H1 (cell line): ENCODE results near the gene MAGEA8. TPM values are rescaled to one million over a fixed set of nuclear protein-coding genes. Genes with fewer than 3 reads are reported as not detected.
A peak's percentile ranks its signal among the peaks of the same experiment; 100 is the strongest.

Experiments used
- CTCF ChIA-PET: fragments of 300-600 bp; sonication (Branson Sonifier 250); formaldehyde crosslinking; loops from one replicate; lab custom pipeline; 2021; ENCODE audit not compliant: partially characterized antibody; lab: Charles Lee
- POLR2A ChIA-PET: fragments of 300-600 bp; sonication (Branson Sonifier 250); formaldehyde crosslinking; loops from one replicate; lab custom pipeline; 2021; ENCODE audit warnings: inconsistent platforms; ENCODE audit not compliant: partially characterized antibody; lab: Charles Lee
- DNase-seq, 2 experiments: peaks; one replicate each; pipeline versions ENCODE4 v3.0.0 to v3.0.0-alpha.2; 2010 to 2022; ENCODE audit warnings: low spot score in 2 of 2, low read depth in 1 of 2, mixed read lengths in 1 of 2
- FAIRE-seq: peaks from 2 replicates; lab custom pipeline; 2011; peaks lifted over from hg19 to GRCh38; lab: Jason Lieb, UNC
- H2AFZ ChIP-seq: 2 replicates; pipeline ENCODE4 v1.8.1; 2012; ENCODE audit warnings: low read length, inconsistent platforms
- H2AK5ac ChIP-seq: 2 replicates; pipeline ENCODE4 v1.6.1; 2013; ENCODE audit warnings: low read depth, low read length
- H2BK120ac ChIP-seq: replicated peaks from 2 replicates; pipeline ENCODE3; 2013; ENCODE audit warnings: low read depth, low read length, inconsistent platforms
- H2BK12ac ChIP-seq: 2 replicates; pipeline ENCODE4 v1.6.1; 2013; ENCODE audit warnings: low read depth, low read length
- H2BK15ac ChIP-seq: 2 replicates; pipeline ENCODE4 v1.6.1; 2013; ENCODE audit warnings: low read length
- H2BK20ac ChIP-seq: 2 replicates; pipeline ENCODE4 v1.6.1; 2013; ENCODE audit warnings: low read length
- H2BK5ac ChIP-seq: 2 replicates; pipeline ENCODE4 v1.6.1; 2013; ENCODE audit warnings: low read depth, low read length
- H3K14ac ChIP-seq: 2 replicates; pipeline ENCODE4 v1.6.1; 2013; ENCODE audit warnings: inconsistent platforms; ENCODE audit not compliant: insufficient read length
- H3K18ac ChIP-seq: 2 replicates; pipeline ENCODE4 v1.6.1; 2013; ENCODE audit warnings: low read length; ENCODE audit errors: extremely low read depth
- H3K23ac ChIP-seq: 2 replicates; pipeline ENCODE4 v1.6.1; 2013; ENCODE audit warnings: inconsistent platforms; ENCODE audit not compliant: insufficient read length
- H3K23me2 ChIP-seq: 2 replicates; pipeline ENCODE4 v1.6.1; 2013; ENCODE audit warnings: low read depth, low read length
- H3K27ac ChIP-seq: 2 replicates; pipeline ENCODE4 v1.6.1; 2011; ENCODE audit warnings: low read depth, low read length, inconsistent platforms
- H3K27me3 ChIP-seq, 4 experiments: replicated peaks in 1 of 4; 1 replicate in 1 of 4; 2 replicates in 3 of 4; pipeline versions ENCODE4 v1.6.1 to v1.8.1; 2011 to 2013; ENCODE audit warnings: low read length in 3 of 4, mild to moderate bottlenecking in 3 of 4, inconsistent platforms in 2 of 4, mixed read lengths in 2 of 4, moderate library complexity in 1 of 4; ENCODE audit not compliant: control insufficient read depth in 3 of 4, insufficient read depth in 3 of 4; ENCODE audit errors: extremely low read depth in 1 of 4
- H3K36me3 ChIP-seq, 4 experiments: 2 replicates each; pipeline versions ENCODE4 v1.6.1 to v1.8.1; 2011 to 2013; ENCODE audit warnings: mild to moderate bottlenecking in 4 of 4, low read length in 3 of 4, moderate library complexity in 2 of 4, control low read depth in 1 of 4, inconsistent platforms in 1 of 4; ENCODE audit not compliant: insufficient read depth in 4 of 4, control insufficient read depth in 2 of 4
- H3K4ac ChIP-seq: replicated peaks from 2 replicates; pipeline ENCODE3; 2013; ENCODE audit warnings: low read length, low read depth, mixed read lengths, inconsistent platforms; ENCODE audit not compliant: insufficient read length
- H3K4me1 ChIP-seq, 4 experiments: replicated peaks in 1 of 4; 1 replicate in 1 of 4; 2 replicates in 3 of 4; pipeline versions ENCODE4 v1.6.1 to v1.8.1; 2011 to 2013; ENCODE audit warnings: low read length in 3 of 4, inconsistent platforms in 2 of 4, mixed read lengths in 1 of 4; ENCODE audit not compliant: insufficient read depth in 4 of 4, control insufficient read depth in 3 of 4
- H3K4me2 ChIP-seq, 2 experiments: 2 replicates each; pipeline versions ENCODE4 v1.6.1 to v1.8.1; 2011 to 2013; ENCODE audit warnings: low read depth in 2 of 2, low read length in 2 of 2, control low read depth in 1 of 2, inconsistent platforms in 1 of 2, mild to moderate bottlenecking in 1 of 2; ENCODE audit not compliant: insufficient read depth in 1 of 2
- H3K4me3 ChIP-seq, 4 experiments: fragments of 200-600, 300-600 bp in 1 of 4; sonication (generic), shearing (Covaris generic), sonication (Bioruptor Twin) in 1 of 4; 2 replicates each; pipeline versions ENCODE4 v1.5.1 to v1.8.1; 2011 to 2016; ENCODE audit warnings: low read length in 4 of 4, low read depth in 3 of 4, control low read depth in 2 of 4, inconsistent platforms in 2 of 4, mild to moderate bottlenecking in 2 of 4, mixed read lengths in 1 of 4, moderate library complexity in 1 of 4; ENCODE audit not compliant: insufficient read depth in 2 of 4; ENCODE audit errors: extremely low read depth in 1 of 4
- H3K56ac ChIP-seq: replicated peaks from 2 replicates; pipeline ENCODE3; 2013; ENCODE audit warnings: low read depth, mild to moderate bottlenecking, mixed read lengths, low read length, inconsistent platforms; ENCODE audit not compliant: insufficient read length
- H3K79me1 ChIP-seq: 2 replicates; pipeline ENCODE4 v1.6.1; 2013; ENCODE audit warnings: low read depth, low read length, control low read depth
- H3K79me2 ChIP-seq, 2 experiments: 2 replicates each; pipeline versions ENCODE4 v1.6.1 to v1.8.1; 2012 to 2013; ENCODE audit warnings: low read length in 2 of 2, mild to moderate bottlenecking in 2 of 2, inconsistent platforms in 1 of 2; ENCODE audit not compliant: insufficient read depth in 2 of 2, control insufficient read depth in 1 of 2
- H3K9ac ChIP-seq, 4 experiments: replicated peaks in 1 of 4; 1 replicate in 1 of 4; 2 replicates in 3 of 4; pipeline versions ENCODE4 v1.6.1 to v1.8.1; 2011 to 2013; ENCODE audit warnings: low read depth in 3 of 4, low read length in 3 of 4, control low read depth in 2 of 4, mild to moderate bottlenecking in 2 of 4, moderate library complexity in 2 of 4, inconsistent platforms in 1 of 4; ENCODE audit errors: extremely low read depth in 1 of 4
- H3K9me3 ChIP-seq, 2 experiments: 2 replicates each; pipeline versions ENCODE4 v1.6.1 to v1.8.1; 2012 to 2013; ENCODE audit warnings: mild to moderate bottlenecking in 2 of 2, moderate library complexity in 2 of 2, control low read depth in 1 of 2, inconsistent platforms in 1 of 2, low read depth in 1 of 2, low read length in 1 of 2, mixed read lengths in 1 of 2; ENCODE audit not compliant: insufficient read depth in 2 of 2
- H4K20me1 ChIP-seq, 2 experiments: replicated peaks in 1 of 2; 2 replicates each; pipeline versions ENCODE3 to v1.8.1; 2011 to 2013; ENCODE audit warnings: inconsistent platforms in 2 of 2, low read length in 2 of 2, mild to moderate bottlenecking in 1 of 2; ENCODE audit not compliant: insufficient read depth in 2 of 2, control insufficient read depth in 1 of 2
- H4K5ac ChIP-seq: 2 replicates; pipeline ENCODE4 v1.6.1; 2013; ENCODE audit warnings: low read length, low read depth, mixed read lengths, inconsistent platforms; ENCODE audit not compliant: insufficient read length
- H4K8ac ChIP-seq: 2 replicates; pipeline ENCODE4 v1.8.0; 2013; ENCODE audit warnings: mild to moderate bottlenecking, moderate library complexity, low read length, inconsistent platforms; ENCODE audit not compliant: insufficient read depth; ENCODE audit errors: extremely low read depth
- H4K91ac ChIP-seq: replicated peaks from 2 replicates; pipeline ENCODE3; 2013; ENCODE audit warnings: low read length, mixed read lengths, inconsistent platforms; ENCODE audit not compliant: insufficient read length
- TAF1 ChIP-seq: IDR thresholded peaks from 2 replicates; pipeline ENCODE4 v1.6.1; 2011; ENCODE audit warnings: mild to moderate bottlenecking, low read depth, low read length
- WGBS, 2 experiments: shearing (Covaris generic) in 1 of 2; methylation state at CpG; one replicate each; pipeline versions ENCODE4 v1.1.6 to v1.1.7; 2013 to 2015; ENCODE audit warnings: low lambda C conversion rate in 2 of 2, mixed read lengths in 2 of 2, inconsistent platforms in 1 of 2, low coverage in 1 of 2, missing lambda C conversion rate in 1 of 2; ENCODE audit not compliant: insufficient replicate concordance in 2 of 2, insufficient coverage in 1 of 2, insufficient read length in 1 of 2; ENCODE audit errors: extremely low coverage in 1 of 2, missing lambda C conversion rate in 1 of 2; 5-methylcytosine and 5-hydroxymethylcytosine counted together
- polyA plus RNA-seq, 7 experiments: library from polyadenylated mRNA; depleted of rRNA in 3 of 7; stranded (reverse) in 5 of 7; unstranded in 2 of 7; fragments of >200 nt in 5 of 7; fragments of 200-250 nt in 2 of 7; gene quantifications; 1 replicate in 5 of 7; 2 replicates in 1 of 7; 4 replicates in 1 of 7; pipeline versions ENCODE4 v1.2.1 to v1.2.3, GENCODE V29; 2011 to 2013; ENCODE audit warnings: missing spikeins in 2 of 7, mixed read lengths in 2 of 7
- total RNA-seq: library from RNA; stranded (reverse); fragmentation: NEBNext Ultra II Directional; extraction: Animal tissue kit (Norgen Biotek cat#: 25700); gene quantifications from 2 replicates; pipeline ENCODE4 v1.2.1, GENCODE V29; 2021
- TF ChIP-seq, protein P1 (sequence below): IDR thresholded peaks from 2 replicates; pipeline ENCODE4 v1.6.1; 2012; ENCODE audit warnings: inconsistent platforms
- TF ChIP-seq, protein P2 (sequence below): IDR thresholded peaks from 2 replicates; pipeline ENCODE4 v1.6.1; 2012; ENCODE audit warnings: inconsistent platforms

The MAGEA8 gene
- total and polyA plus RNA-seq, 2 of the 8 experiments (the other 6 are each of a cell fraction or from before 2014, with no cell fraction given), result not detected

DNA sequence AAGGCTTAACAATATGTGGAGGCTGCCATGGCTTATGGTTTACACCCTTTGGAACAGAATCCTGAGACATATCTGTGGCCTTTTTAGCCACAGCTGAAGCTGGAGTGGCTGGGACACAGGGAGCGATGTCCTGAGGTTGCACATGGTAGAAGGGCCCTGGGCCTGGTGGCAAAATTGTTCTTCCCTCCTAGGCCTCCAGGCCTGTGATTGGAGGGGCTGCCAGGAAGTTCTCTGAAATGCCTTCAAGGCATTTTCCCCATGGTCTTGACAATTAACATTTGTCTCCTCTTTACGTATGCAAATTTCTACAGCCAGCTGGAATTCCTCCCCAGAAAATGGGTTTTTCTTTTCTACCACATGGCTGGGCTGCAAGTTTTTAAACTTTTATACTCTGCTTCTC lies 39.1 kb upstream of the MAGEA8 start:
- TF ChIP-seq TAF1, result no peak
- TF ChIP-seq, protein P1, sequence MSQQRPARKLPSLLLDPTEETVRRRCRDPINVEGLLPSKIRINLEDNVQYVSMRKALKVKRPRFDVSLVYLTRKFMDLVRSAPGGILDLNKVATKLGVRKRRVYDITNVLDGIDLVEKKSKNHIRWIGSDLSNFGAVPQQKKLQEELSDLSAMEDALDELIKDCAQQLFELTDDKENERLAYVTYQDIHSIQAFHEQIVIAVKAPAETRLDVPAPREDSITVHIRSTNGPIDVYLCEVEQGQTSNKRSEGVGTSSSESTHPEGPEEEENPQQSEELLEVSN, result peak; percentile 37; the same call in 1 of the 2 replicates
- TF ChIP-seq, protein P2, sequence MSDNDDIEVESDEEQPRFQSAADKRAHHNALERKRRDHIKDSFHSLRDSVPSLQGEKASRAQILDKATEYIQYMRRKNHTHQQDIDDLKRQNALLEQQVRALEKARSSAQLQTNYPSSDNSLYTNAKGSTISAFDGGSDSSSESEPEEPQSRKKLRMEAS, result 0 out of 2 replicates have a peak, but pooled peaks have one; percentile 18

More for the DNA sequence above, 39.1 kb upstream of the MAGEA8 start:
- no peaks in the 10 kb centered on the region for H3K27me3 ChIP-seq
- no peak overlapping the region for H2BK120ac ChIP-seq
- no peak overlapping the region for H3K9ac ChIP-seq
- no peak overlapping the region for H3K14ac ChIP-seq
- FAIRE-seq (no peak), DNase-seq (no peak)
- H3K23ac ChIP-seq, result no peak overlapping the region
- H3K27ac ChIP-seq, result no peak overlapping the region
- H3K4me2 ChIP-seq, result no peak overlapping the region
- H4K91ac ChIP-seq, result no peak overlapping the region
- H2AK5ac ChIP-seq, result no peak overlapping the region
- H3K4me3 ChIP-seq, result no peak overlapping the region
- H4K20me1 ChIP-seq, result no peaks in the 10 kb centered on the region
- H2AFZ ChIP-seq, result no peak overlapping the region
- POLR2A ChIA-PET, result interaction anchor here (1.1 kb wide), 1 partner anchor 12 kb away, joined by 3 read pairs; no protein-coding TSS in a partner anchor
- H3K36me3 ChIP-seq, result peaks cover 0 to 3% (median 0%) of the 10 kb centered on the region in 4 experiments; a peak in 1 of 8 replicates
- no peaks in the 10 kb centered on the region for H3K79me1 ChIP-seq
- no peak overlapping the region for H2BK12ac ChIP-seq
- H2BK5ac ChIP-seq, result no peak overlapping the region
- H3K4ac ChIP-seq, result no peak overlapping the region
- CTCF ChIA-PET, result no interaction called here
- no peak overlapping the region for H2BK20ac ChIP-seq
- H3K23me2 ChIP-seq, result no peaks in the 10 kb centered on the region
- no peak overlapping the region for H4K8ac ChIP-seq
- no peak overlapping the region for H2BK15ac ChIP-seq
- WGBS, 2 experiments, result 100% methylated on average over 1 of the region's 2 CpGs; no CpG with 5 or more reads in 1 of the 2 experiments
- peaks cover 8 to 12% of the 10 kb centered on the region in 2 experiments for H3K9me3 ChIP-seq
- no peak overlapping the region for H3K56ac ChIP-seq
- H4K5ac ChIP-seq, result no peak overlapping the region
- H3K18ac ChIP-seq, result no peak overlapping the region
- no peaks in the 10 kb centered on the region for H3K79me2 ChIP-seq
- peaks cover 0 to 5% (median 0%) of the 10 kb centered on the region in 4 experiments; a peak in 1 of 7 replicates for H3K4me1 ChIP-seq
